Measurements from ENCODE around the gene SPG7.

DNA sequence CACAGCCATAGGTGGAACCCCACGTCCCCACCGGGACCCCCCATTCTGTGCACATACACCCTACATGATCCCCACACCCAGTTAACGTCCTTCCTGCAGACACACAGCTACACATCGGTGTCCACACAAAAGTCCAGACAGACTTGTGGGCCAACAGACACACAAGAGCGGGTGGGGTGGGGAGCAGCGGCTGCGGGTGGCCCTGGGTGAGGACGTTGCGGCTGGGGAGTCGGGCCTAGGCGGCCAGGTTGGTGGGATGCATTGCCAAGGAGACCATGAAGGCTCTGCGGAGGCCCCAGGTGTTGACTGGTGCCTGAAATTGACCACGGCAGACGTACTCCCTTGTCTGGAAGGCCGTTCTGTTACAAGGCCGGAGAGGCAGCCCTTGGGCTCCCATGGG lies 96.6 kb downstream of the SPG7 start:
- TF ChIP-seq, protein P1, sequence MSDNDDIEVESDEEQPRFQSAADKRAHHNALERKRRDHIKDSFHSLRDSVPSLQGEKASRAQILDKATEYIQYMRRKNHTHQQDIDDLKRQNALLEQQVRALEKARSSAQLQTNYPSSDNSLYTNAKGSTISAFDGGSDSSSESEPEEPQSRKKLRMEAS (IDR thresholded peaks at IDR 0.05), result no peak
- TF ChIP-seq, protein P2, sequence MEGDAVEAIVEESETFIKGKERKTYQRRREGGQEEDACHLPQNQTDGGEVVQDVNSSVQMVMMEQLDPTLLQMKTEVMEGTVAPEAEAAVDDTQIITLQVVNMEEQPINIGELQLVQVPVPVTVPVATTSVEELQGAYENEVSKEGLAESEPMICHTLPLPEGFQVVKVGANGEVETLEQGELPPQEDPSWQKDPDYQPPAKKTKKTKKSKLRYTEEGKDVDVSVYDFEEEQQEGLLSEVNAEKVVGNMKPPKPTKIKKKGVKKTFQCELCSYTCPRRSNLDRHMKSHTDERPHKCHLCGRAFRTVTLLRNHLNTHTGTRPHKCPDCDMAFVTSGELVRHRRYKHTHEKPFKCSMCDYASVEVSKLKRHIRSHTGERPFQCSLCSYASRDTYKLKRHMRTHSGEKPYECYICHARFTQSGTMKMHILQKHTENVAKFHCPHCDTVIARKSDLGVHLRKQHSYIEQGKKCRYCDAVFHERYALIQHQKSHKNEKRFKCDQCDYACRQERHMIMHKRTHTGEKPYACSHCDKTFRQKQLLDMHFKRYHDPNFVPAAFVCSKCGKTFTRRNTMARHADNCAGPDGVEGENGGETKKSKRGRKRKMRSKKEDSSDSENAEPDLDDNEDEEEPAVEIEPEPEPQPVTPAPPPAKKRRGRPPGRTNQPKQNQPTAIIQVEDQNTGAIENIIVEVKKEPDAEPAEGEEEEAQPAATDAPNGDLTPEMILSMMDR (IDR thresholded peaks at IDR 0.05; ENCODE audit: low read depth, low read length, missing input control), result no peak
- TF ChIP-seq ATF3 (IDR thresholded peaks at IDR 0.05), result no peak
- TF ChIP-seq GABPA (IDR thresholded peaks at IDR 0.05 in 1 of 2, conservative IDR thresholded peaks at IDR 0.05 in 1 of 2), result no peak
- TF ChIP-seq, protein P3, sequence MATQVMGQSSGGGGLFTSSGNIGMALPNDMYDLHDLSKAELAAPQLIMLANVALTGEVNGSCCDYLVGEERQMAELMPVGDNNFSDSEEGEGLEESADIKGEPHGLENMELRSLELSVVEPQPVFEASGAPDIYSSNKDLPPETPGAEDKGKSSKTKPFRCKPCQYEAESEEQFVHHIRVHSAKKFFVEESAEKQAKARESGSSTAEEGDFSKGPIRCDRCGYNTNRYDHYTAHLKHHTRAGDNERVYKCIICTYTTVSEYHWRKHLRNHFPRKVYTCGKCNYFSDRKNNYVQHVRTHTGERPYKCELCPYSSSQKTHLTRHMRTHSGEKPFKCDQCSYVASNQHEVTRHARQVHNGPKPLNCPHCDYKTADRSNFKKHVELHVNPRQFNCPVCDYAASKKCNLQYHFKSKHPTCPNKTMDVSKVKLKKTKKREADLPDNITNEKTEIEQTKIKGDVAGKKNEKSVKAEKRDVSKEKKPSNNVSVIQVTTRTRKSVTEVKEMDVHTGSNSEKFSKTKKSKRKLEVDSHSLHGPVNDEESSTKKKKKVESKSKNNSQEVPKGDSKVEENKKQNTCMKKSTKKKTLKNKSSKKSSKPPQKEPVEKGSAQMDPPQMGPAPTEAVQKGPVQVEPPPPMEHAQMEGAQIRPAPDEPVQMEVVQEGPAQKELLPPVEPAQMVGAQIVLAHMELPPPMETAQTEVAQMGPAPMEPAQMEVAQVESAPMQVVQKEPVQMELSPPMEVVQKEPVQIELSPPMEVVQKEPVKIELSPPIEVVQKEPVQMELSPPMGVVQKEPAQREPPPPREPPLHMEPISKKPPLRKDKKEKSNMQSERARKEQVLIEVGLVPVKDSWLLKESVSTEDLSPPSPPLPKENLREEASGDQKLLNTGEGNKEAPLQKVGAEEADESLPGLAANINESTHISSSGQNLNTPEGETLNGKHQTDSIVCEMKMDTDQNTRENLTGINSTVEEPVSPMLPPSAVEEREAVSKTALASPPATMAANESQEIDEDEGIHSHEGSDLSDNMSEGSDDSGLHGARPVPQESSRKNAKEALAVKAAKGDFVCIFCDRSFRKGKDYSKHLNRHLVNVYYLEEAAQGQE (IDR thresholded peaks at IDR 0.05), result no peak
- no peak for TF ChIP-seq YY1 (IDR thresholded peaks at IDR 0.05)
- no peak for TF ChIP-seq RAD21 (IDR thresholded peaks at IDR 0.05)
- no peak for TF ChIP-seq FOXA1 (IDR thresholded peaks at IDR 0.05)
